GM12873 (cell line): ENCODE data around the gene ADGRG4.

Experiments
- CTCF ChIP-seq: IDR thresholded peaks from 2 replicates; pipeline ENCODE4 v1.5.1; 2012; ENCODE audit warnings: low read depth, mild to moderate bottlenecking, moderate library complexity, low read length, control low read depth; ENCODE audit not compliant: insufficient read depth; ENCODE audit errors: missing control alignments

The ADGRG4 gene

GRCh38 chrX:136260776-136261175, 40.0 kb upstream of the ADGRG4 start:
- no peak for TF ChIP-seq CTCF

- no peak for TF ChIP-seq CTCF
These were observed 39.4 kb upstream of the ADGRG4 start for GRCh38 chrX:136261321-136261720.

- TF ChIP-seq CTCF, result no peak
These were observed 38.5 kb upstream of the ADGRG4 start for GRCh38 chrX:136262243-136262642.

GRCh38 chrX:136262812-136263315, 37.9 kb upstream of the ADGRG4 start:
- no peak for TF ChIP-seq CTCF

GRCh38 chrX:136266828-136267227, 33.9 kb upstream of the ADGRG4 start:
- no peak for TF ChIP-seq CTCF

GRCh38 chrX:136268051-136269048, 32.4 kb upstream of the ADGRG4 start:
- TF ChIP-seq CTCF, result peak; percentile 82

GRCh38 chrX:136269921-136270320, 30.8 kb upstream of the ADGRG4 start:
- TF ChIP-seq CTCF, result no peak
